A172 (cell line): ENCODE data around the gene NXPH2. TPM values are rescaled to one million over a fixed set of nuclear protein-coding genes. Genes with fewer than 3 reads are reported as not detected.

Source experiments
- DNase-seq: peaks from one replicate; pipeline ENCODE4 v3.0.0-alpha.2; 2015; ENCODE audit warnings: low spot score
- total RNA-seq: library from RNA; depleted of rRNA; stranded (reverse); fragments of >200 nt; shearing (Covaris generic); gene quantifications from 2 replicates; pipeline ENCODE4 v1.2.3, GENCODE V29; 2014

Gene NXPH2
- total RNA-seq, 1 experiment from 2014 or later = 42.2 TPM

DNA sequence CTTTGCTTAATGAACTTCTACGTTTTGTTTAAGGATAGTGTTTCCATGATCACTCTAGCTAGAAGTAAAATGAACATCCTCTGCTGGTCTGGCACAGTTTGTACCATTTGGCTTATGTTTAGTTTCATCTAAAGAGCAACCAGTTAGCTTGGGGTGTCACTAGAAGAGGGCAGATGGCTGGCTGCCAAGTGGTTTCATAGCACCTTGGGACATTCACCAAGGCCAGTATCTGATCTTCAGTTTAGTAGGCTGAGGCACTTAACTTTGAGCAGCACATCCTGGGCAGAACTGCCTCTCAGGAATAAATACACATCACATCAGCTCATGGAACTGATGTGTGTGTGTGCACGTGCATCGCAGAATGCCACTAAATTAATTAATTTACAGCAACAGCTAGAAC lies 68.4 kb downstream of the NXPH2 start:
- DNase-seq = no peak

DNA sequence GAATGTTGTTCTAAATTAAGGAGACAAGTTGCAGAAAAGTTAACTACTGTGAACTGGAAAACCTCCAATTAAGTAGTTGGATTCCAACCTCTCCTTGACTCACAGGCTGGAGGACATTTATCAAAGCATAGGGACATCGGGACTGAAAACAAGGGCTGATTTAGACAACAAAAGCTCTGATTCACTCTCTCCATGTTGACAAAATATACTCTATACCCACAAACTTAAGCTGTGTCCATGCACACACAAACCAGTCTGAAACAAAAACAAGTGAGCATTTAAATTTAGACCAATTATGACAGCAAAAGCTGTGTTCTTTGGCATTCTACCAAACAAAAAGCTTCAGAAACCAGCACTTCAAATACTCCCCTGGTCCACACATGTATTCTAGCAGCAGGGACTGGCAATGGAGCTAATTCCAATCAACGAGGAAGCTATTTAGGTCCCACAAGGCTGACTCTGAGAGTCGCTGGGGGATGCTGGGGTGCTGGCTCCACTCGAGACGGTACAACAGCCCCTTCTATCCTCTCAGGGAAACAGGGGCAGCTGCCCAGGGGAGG lies 71.4 kb downstream of the NXPH2 start:
- peak; percentile 78 for DNase-seq

DNA sequence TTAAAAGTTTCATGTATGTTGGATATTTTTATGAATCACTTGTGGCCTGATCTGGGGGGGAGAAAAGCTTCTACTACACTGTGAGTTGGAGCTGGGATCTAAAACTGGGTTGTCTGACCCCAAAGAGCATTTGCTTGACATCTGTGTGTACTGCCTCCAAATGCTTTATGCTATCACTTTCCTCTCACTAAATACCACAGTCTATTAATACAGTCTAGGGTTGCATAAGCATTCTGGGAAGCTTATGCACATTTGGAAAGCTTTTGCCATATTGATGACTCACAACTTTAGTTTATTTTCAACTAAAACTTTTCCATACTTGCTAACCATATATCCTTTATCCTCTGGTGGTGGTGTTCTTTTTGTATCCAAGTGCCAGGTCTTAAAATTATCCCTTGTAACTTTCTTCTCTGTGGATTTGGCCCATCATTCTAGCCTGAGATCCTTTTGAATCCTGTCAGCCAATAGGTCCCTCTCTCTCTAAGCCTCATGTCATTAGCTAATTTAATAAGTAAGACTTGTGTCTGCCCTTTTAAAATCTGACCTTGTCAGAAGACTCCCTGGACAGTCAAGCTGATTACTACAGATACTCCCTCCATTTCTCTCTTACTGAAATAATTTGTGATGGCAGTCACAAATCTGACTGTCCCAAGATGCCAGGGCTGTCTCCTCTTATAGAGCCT lies 72.7 kb downstream of the NXPH2 start:
- DNase-seq = peak; percentile 33

DNA sequence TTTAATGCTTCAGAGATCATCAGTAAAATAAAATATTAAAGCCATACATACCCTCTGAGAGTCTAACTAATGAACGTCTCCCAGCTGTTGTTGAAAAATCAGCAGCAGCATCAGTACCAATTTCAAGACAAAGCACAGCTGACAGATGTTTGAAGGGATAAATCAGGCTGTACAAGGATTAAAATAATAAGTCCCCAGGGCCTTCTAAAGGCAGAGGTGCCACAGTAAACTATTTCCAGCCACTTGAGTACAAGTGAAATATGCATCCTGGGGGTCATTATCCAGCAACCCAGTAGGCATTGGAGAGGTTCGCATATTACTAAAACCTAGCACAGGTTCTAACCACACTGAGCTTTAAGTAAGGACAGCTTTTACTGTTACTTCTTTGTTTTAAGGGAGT lies 76.9 kb downstream of the NXPH2 start:
- no peak for DNase-seq

DNA sequence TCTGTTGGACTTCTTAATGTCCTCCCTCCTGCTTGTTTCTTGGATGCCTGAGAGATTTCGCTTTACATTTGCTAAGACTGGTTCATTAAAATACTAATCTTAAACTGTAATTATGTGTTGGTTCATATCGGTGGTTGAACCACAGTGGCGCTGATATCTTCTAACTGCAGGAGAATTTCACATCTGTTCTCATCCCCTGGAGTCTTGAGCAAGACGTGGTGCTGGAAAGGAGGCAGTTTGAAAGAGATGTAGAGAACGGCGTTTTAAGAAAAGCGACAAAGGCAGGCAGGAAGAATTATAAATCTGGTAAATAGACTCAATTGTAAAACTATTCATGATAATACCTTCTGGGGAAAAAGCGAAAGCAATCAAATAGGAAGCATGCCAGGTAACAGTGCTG lies 79.5 kb downstream of the NXPH2 start:
- DNase-seq = no peak

DNA sequence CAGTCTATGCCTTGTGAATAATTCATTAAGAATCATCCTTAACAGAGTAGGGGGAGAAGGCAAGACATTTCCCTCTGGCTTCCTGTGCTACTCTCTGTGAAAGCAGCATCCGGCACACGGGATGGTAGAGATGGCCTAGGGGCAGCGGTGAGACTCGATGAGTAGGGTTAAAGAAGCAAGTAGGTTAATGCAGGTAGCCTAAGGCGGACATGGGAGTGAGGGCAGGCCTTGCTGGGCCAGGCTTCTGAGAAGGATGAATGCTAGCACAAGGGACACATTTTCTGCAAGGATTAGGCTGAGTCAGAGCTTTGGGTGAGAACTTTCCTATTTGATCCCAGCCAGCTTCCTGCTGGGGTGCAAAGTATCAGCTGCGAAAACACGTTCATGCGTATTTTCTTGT lies 80.8 kb downstream of the NXPH2 start:
- no peak for DNase-seq

DNA sequence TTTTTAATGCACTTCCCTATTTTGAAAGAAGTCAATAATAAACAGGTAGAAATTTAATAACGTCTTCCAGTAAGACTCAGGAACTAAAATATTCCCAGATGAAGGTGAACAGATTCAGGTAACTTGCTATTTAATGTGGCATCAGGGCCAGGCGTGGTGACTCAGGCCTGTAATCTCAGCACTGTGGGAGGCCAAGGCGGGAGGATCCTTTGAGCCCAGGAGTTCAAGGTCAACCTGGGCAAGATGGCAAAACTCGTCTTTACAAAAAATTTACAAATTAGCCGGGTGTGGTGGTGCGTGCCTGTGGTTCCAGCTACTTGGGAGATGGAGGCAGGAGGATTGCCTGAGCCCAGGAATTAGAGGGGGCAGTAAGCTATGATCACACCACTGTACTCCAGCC lies 81.8 kb downstream of the NXPH2 start:
- no peak for DNase-seq

DNA sequence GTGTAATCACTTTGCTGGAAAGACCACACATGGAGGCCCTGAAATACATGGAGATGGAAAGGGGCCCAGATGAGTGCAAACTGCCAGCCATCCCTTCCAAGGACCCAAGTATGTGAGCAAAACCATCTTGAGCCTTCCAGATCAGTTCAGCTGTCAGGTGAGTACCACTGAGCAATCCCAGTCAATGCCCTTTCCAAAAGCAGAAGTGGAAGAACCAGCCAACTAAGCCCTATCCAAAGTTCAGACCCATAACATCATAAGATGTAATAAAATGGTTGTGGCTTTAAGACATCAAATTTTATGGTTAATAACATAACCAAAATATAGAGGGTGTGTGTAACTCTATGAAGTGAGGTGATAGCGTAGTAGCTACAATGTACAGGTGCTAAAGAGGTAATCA lies 88.5 kb downstream of the NXPH2 start:
- DNase-seq = no peak

DNA sequence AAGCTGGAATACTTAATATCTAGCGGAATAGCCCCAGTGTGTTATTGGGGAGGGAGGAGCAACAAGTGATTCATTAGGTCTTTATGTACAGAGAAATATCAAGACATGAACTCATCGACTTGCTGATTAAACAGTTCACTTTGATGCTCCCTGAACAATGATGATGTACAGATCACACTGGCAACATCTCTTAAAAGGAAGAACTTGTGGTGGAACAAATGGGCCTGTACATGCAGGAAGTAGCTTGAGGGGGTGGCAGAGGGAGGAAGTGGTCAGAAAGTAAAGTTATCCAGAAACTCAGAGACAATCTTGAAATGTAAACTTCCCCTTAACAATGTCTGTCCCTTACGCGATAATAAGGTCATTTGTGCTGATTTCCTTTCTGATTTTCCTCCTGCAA lies 90.5 kb downstream of the NXPH2 start:
- DNase-seq = no peak

DNA sequence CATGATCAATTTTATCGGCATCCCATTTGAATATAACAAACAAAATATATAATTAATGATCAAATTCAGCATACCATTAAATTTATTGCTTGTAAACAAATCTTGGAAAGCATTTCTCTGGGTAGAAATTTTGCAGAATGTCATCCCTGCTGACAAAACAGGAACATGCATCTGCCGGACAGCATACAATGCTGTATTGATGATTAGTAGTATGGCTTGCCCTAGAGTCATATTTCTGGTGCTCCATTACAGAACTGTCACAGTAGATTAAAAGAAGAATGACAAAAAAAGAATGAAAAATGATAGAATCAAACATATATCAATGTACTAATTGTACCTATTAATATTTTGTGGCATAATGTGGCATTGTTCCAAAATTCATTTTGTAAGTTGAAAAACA lies 98.0 kb downstream of the NXPH2 start:
- no peak for DNase-seq

DNA sequence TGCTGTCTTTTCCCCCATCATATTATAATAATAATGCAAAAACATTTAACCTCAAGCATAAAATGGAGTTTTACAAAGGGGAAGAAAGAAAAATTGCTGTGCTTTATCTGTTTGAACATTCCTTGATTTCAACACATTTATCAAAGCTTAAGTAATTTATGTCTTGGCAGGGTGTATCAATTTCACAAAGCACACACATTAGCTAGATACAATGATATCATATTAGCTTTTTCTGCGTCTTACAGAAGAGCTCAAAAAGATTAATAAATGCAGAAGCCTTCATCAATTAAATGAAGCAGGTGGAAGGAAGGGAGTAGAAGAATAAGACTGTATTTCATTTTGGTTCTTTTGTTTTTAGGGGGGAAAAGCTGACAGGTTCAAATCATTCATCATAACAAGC lies 103.0 kb downstream of the NXPH2 start:
- DNase-seq = no peak

DNA sequence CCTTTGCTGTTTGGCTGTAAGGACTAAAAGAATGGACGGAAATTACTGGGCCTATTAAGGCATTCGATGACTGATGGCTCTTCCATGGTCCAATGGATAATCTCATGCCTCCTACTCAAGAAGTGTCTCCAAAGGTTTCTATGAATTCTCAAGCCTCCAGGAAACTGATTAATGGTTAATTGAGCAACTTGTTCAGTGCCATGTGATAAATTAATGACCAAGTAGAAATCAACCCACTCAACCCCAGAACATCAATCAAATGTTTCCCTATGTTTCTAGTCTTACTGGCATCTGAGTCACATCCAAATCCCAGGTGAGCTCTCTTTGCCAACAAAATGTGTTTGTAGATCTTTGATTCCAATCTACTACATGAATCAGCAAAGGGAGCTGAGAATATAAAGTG lies 103.6 kb downstream of the NXPH2 start:
- DNase-seq = no peak

DNA sequence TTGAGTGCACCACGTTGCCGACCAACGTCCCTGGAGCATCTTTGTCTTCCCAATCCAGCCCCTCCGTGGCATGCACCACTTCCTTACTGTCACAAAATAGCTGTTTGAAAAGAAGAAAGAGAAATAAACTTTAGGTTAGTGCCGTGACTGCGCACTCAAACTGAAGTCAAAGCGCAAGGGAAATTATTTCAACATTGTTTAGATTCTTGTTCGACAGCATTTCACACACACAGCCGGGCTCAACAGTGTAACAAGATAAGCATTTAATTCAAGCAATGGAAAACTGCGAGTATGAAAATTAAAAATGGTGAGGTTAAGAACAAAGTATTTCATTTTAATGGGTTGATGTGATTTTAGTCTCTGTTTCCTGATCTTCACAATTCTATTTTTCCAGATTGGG lies 108.6 kb downstream of the NXPH2 start:
- no peak for DNase-seq

DNA sequence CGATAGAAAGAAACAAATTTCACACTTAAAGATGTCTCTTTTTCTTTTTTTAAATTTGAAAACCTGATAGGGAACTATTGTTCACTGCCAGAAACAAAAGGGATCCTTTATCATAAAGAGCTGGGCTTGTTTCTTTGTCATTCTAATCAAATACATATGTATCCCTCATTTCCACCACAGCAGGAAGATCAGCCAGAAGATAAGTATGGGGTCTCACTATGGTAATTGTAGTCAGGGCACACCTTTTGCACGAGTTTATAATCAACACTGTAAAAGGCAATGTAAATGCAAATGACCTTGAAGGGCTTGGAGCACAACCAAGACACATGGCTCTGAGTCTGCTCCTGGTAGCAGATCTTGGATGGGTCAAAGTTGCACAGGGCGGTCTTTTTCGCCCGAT lies 109.5 kb downstream of the NXPH2 start:
- no peak for DNase-seq

DNA sequence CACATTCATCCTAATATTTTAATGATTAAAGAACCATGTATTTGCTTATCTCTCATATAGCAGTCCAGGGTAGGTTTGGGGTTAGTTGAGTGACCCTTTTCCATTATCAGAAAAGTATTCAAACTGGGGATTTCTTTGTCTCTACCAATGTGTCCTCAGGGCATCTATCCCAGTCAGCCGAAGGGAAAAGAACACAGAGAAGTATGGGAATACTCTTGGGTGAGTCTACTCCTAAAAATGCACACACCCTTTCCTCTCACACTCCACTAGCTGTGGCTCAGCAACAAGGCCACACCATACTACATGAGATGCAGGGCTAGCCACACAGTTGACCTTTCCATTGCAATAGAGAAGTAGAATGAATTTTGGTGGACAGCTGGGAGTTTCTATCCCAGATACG lies 114.3 kb downstream of the NXPH2 start:
- no peak for DNase-seq

DNA sequence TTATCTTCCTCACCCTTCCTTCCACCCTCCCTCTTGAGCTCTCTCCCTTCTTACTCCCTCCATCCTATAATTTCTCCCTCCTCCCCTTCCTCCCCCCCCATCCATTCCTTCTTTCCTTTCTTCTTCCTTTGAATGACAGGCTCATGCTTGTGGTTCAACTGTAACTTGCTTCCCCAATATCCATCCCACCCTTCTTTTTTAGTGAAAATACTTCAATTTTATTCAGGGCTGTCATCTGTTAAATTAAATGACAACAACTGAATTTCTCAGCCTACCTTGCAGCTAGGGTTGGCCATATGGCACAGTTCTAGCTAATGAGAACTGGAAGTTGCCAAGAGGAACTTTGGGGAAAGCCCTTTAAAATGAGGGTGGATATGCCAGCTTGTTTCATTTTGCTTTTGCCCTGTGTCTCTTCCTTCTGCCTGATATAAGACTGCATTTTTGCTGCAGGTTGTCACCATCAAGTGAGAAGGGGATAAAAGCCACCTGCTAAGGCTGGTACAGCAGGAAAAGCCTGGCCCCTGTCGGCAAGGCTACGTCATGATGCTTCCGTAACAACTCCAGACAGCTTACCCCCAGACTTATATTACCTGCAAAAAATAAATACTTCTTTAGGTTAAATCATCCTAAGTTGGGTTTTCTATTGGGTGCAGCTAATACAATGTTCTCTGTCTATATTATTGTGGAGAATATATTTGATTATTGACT lies 121.8 kb downstream of the NXPH2 start:
- DNase-seq = no peak

DNA sequence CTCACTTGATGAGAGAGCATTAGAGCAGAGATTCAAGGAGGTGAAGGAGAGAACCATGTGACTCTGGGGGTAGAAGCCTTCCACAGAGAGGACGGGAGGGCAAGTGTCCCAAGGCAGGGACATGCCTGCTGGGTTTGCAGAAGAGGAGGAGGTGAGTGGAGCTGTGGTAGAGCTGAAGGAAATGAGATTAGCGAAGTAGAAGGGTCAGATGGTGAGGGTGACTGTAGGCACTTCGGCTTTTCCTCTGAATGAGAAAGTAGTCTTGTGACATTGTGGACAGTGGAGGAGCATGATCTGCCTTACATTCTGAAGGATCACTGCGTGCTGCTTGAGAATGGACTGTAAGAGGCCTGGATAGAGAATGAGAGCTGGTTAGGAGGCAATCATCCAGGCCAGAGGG lies 126.0 kb downstream of the NXPH2 start:
- no peak for DNase-seq

DNA sequence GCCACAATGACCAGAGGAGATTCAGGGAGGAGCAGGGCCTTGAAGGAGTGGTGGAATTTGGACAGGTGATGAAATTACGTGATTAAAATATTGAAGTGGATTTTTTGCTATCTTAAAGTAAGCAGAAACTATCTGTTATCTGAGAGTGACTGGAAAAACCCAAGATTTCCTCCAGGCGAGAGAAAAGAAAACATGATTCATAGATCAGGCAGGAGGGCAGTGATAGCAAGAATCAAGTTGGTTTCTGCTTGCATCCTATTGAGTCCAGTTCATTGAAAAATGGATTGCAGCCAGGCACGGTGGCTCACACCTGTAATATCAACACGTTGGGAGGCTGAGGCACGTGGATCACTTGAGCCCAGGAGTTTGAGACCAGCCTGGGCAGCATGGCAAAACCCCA lies 127.8 kb downstream of the NXPH2 start:
- peak; percentile 68 for DNase-seq

DNA sequence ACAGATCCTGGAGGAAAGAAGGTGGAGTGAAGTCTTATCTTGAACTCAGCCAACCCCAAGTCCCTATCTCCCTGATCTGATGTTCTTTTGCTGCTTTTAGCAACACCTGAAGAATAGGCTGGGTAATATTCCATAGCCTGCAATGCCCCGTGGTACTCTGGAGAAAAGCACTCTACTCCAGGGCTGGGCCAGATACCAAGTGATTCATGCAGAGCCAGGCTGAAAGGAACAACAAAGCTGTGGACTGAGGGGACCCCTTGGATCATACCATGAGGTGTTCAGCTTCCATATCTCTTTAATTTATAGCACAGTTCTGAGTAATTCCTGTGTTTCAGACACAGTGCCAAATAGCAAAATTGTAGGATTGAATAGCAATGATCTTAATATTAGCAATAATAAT lies 130.6 kb downstream of the NXPH2 start:
- peak; percentile 23 for DNase-seq

DNA sequence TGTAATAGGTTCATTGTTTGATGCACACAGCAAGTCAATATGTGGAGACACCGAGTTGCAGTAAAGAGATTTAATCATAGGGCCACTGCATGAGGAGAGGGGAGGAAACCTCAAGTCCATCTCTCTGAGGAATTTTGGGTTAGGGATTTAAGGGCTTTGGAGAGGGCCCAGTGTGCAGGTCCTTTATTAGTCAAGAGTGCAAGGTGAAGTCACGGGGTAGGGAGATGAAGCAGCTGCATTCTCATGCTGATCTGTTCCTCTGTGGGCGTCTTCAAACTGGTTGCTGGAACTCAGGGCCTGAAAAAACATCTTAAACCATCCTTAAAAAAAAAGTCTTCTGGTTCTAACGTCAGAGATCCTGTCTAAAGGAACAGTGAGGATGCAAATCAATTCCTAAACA lies 131.6 kb downstream of the NXPH2 start:
- DNase-seq = no peak

DNA sequence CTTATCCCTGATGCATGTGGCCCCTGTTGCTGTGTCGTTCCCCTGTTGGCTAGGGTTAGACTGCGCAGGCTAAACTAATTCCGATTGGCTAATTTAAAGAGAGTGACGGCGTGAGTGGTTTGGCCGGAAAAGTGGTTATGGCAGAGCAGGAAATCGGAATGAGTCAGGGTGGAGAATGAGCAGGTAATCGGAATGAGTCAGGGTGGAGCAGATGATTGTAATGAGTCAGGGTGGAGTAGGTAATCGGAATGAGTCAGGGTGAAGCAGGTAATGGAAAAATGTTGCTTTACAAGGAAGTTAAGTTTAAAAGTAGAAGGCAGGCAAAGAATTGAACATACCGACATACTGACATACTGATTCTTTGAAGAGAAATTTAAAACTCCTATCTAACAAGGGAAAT lies 135.4 kb downstream of the NXPH2 start:
- DNase-seq = peak; percentile 94

DNA sequence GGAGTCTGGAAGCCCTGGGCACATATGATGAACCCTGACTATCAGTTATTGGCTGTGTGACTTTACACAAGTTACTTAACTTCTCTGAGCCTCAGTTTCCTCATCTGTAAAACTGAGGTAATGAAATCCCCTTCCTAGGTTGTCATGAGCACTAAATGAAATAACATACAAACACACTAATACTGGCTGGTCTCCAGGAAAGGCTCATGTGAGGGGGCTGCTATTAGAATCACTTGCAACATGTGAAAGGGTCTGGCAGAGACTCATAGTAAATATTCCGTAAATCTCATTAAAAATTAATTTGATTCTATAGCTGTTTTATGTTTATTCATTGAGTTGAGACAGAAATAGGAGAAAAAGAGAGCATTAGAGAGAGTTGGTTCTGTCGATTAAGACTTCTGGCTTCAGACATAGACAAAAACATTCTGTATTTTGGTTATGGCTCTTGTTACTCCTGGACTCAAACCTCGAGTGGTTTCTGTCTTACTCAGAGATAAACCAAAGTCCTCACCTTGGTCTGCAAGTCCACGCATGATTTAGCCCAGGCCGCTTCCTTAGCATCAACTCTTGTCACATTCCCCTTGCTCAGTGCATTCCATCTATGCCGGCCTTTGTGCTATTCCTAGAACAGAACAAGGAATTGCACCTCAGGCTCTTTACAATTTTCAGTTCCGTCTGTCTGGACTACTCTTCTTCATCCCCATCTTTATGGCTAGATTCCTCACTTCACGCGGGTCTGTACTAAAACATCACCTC lies 139.1 kb downstream of the NXPH2 start:
- no peak for DNase-seq

DNA sequence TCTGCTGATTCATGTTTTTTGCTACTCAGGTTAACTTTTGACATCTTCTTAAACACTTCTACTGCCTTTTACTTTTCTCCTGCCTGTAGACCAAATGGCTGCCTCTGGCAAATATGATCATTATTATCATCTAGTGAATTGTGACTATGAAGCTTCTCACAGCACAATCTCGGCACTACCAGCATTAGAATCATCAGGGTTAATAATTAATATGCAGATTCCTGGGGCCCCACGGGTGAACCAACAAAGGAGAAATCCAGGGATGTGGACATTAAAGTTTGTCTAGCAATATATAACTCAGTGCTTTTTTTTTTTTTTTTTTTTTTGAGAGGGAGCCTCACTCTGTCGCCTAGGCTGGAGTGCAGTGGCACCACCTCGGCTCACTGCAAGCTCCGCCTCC lies 142.5 kb downstream of the NXPH2 start:
- no peak for DNase-seq
